NB4 (cell line): ENCODE data around the gene ARPC1A.

Experiments used
- POLR2A ChIP-seq: IDR thresholded peaks from 2 replicates; pipeline ENCODE4 v1.6.1; 2011; ENCODE audit warnings: mild to moderate bottlenecking; ENCODE audit not compliant: insufficient read length; ENCODE audit errors: extremely low read depth
- TF ChIP-seq, protein P1 (sequence below): IDR thresholded peaks from one replicate; pipeline ENCODE4 v1.5.1; 2012; ENCODE audit warnings: low read depth, low read length
- TF ChIP-seq, protein P2 (sequence below): IDR thresholded peaks from 2 replicates; pipeline ENCODE4 v1.6.1; 2011; ENCODE audit warnings: low read depth, low read length

DNA sequence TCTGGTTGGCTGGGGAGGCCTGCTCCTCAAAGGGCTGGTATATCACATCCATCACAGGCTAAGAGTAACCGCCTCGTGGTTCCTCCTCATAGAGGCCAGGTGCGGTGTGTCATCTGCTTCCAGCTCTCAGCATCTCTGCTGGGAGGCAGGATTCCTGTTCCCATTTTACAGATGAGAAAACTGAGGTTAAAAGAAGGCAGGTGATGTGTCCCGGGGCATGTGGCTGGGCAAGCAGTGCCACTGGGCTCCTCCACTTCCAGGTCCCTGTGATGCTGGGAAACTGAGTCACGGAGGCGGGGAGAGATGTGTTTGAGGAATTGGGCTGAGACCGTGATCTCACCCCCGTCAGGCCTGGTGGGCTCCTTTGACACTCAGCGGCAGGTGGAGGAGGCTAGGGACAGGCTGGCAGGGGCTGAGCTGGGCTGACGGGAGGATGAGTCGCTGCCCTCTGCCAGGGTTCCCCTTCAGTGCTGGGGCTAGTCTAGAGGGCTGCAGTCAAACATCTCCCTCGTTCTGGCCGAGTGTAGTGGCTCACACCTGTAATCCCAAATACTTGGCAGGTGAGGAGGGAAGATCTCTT, 58.2 kb downstream of the ARPC1A start:
- TF ChIP-seq, protein P1, sequence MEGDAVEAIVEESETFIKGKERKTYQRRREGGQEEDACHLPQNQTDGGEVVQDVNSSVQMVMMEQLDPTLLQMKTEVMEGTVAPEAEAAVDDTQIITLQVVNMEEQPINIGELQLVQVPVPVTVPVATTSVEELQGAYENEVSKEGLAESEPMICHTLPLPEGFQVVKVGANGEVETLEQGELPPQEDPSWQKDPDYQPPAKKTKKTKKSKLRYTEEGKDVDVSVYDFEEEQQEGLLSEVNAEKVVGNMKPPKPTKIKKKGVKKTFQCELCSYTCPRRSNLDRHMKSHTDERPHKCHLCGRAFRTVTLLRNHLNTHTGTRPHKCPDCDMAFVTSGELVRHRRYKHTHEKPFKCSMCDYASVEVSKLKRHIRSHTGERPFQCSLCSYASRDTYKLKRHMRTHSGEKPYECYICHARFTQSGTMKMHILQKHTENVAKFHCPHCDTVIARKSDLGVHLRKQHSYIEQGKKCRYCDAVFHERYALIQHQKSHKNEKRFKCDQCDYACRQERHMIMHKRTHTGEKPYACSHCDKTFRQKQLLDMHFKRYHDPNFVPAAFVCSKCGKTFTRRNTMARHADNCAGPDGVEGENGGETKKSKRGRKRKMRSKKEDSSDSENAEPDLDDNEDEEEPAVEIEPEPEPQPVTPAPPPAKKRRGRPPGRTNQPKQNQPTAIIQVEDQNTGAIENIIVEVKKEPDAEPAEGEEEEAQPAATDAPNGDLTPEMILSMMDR: no peak
- TF ChIP-seq, protein P2, sequence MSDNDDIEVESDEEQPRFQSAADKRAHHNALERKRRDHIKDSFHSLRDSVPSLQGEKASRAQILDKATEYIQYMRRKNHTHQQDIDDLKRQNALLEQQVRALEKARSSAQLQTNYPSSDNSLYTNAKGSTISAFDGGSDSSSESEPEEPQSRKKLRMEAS: no peak
- TF ChIP-seq POLR2A: no peak
